K562 (cell line): ENCODE results near the gene ATP10B.
"Not testable (repeated sequence)": the region's sequence is repeated elsewhere in the genome, so short reads cannot be mapped to it uniquely, and the experiment has no call there.

Experiments used
- BACH1 ChIP-seq: fragments of 200-800 bp; sonication (Bioruptor generic); IDR thresholded peaks from 2 replicates; pipeline ENCODE4 v1.6.1; 2016; ENCODE audit warnings: missing genetic modification characterization, missing compliant biosample characterization
- NR2C2 ChIP-seq, 2 experiments: fragments of 200-800 bp in 1 of 2; sonication (Bioruptor generic) in 1 of 2; sonication (generic) in 1 of 2; formaldehyde crosslinking in 1 of 2; IDR thresholded peaks; 2 replicates each; pipeline versions ENCODE4 v1.6.1 to v1.8.0; 2016 to 2022; ENCODE audit warnings: mild to moderate bottlenecking in 1 of 2, missing compliant biosample characterization in 1 of 2, missing genetic modification characterization in 1 of 2, missing genetic modification reagents in 1 of 2
- PBX2 ChIP-seq, 2 experiments: IDR thresholded peaks in 1 of 2; conservative IDR thresholded peaks in 1 of 2; 2 replicates each; pipeline ENCODE4 v1.6.1; 2016; ENCODE audit warnings: low read depth in 2 of 2, mild to moderate bottlenecking in 1 of 2, missing compliant biosample characterization in 1 of 2, missing genetic modification characterization in 1 of 2, moderate library complexity in 1 of 2
- PHF8 ChIP-seq: fragments of 200-600 bp; sonication (generic); IDR thresholded peaks from 2 replicates; pipeline ENCODE4 v1.6.1; 2012; ENCODE audit warnings: mixed run types, mild to moderate bottlenecking, inconsistent platforms, low read length, moderate library complexity, borderline replicate concordance
- RNF2 ChIP-seq: sonication (generic); IDR thresholded peaks from 2 replicates; pipeline ENCODE4 v1.6.1; 2016
- SMC3 ChIP-seq: conservative IDR thresholded peaks from 2 replicates; pipeline ENCODE4 v1.6.1; 2011; ENCODE audit warnings: low read depth, low read length, improper control_type of control experiment; ENCODE audit not compliant: insufficient read depth
- SP2 ChIP-seq: IDR thresholded peaks from 2 replicates; pipeline ENCODE4 v1.6.1; 2011; ENCODE audit warnings: mild to moderate bottlenecking, low read depth, low read length, moderate library complexity; ENCODE audit not compliant: poor library complexity, severe bottlenecking; ENCODE audit errors: extremely low read depth
- YBX1 ChIP-seq: fragments of 450-650 bp; IDR thresholded peaks from 2 replicates; pipeline ENCODE4 v1.7.1; 2016; ENCODE audit warnings: mild to moderate bottlenecking
- TF ChIP-seq, protein P1 (sequence below), 3 experiments: IDR thresholded peaks in 2 of 3; conservative IDR thresholded peaks in 1 of 3; 2 replicates each; pipeline ENCODE4 v1.5.1; 2011 to 2012; ENCODE audit warnings: low read length in 3 of 3, mild to moderate bottlenecking in 3 of 3, control low read depth in 2 of 3, improper control_type of control experiment in 1 of 3, inconsistent platforms in 1 of 3, low read depth in 1 of 3, mixed read lengths in 1 of 3, moderate library complexity in 1 of 3; ENCODE audit not compliant: insufficient read depth in 2 of 3

DNA sequence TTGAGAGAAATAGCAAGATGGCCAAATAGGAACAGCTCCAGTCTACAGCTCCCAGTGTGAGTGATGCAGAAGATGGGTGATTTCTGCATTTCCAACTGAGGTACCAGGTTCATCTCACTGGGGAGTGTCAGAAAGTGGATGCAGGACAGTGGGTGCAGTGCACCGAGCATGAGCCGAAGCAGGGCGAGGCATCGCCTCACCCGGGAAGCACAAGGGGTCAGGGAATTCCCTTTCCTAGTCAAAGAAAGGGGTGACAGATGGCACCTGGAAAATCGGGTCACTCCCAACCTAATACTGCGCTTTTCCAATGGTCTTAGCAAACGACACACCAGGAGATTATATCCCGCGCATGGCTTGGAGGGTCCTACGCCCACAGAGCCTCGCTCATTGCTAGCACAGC lies 39.0 kb downstream of the ATP10B start:
- not testable (repeated sequence) for TF ChIP-seq SP2; PBX2 (CRISPR knock-in tag; IDR thresholded peaks at IDR 0.05; ENCODE audit: low read depth); PBX2 (tag; conservative IDR thresholded peaks at IDR 0.05; ENCODE audit: low read depth); SMC3; BACH1 (tag); NR2C2 (CRISPR knock-in tag; IDR thresholded peaks at IDR 0.05); NR2C2 (tag; IDR thresholded peaks at IDR 0.05); YBX1; PHF8; RNF2
- TF ChIP-seq, protein P1, sequence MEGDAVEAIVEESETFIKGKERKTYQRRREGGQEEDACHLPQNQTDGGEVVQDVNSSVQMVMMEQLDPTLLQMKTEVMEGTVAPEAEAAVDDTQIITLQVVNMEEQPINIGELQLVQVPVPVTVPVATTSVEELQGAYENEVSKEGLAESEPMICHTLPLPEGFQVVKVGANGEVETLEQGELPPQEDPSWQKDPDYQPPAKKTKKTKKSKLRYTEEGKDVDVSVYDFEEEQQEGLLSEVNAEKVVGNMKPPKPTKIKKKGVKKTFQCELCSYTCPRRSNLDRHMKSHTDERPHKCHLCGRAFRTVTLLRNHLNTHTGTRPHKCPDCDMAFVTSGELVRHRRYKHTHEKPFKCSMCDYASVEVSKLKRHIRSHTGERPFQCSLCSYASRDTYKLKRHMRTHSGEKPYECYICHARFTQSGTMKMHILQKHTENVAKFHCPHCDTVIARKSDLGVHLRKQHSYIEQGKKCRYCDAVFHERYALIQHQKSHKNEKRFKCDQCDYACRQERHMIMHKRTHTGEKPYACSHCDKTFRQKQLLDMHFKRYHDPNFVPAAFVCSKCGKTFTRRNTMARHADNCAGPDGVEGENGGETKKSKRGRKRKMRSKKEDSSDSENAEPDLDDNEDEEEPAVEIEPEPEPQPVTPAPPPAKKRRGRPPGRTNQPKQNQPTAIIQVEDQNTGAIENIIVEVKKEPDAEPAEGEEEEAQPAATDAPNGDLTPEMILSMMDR (IDR thresholded peaks at IDR 0.05 in 2 of 3, conservative IDR thresholded peaks at IDR 0.05 in 1 of 3; ENCODE audit: insufficient read depth in 2 of 3, low read depth in 1 of 3, low read length in 3 of 3): not testable (repeated sequence)
